ENCODE measurements around the gene RMC1.
A peak's percentile ranks its signal among the peaks of the same experiment; 100 is the strongest.

Gene RMC1

GRCh38 chr18:23503038-23503962, at the start of gene RMC1:
Gene RMC1, plus strand, starts transcription at chr18:23503511. Its CDS starts 108 bp downstream, at chr18:23503619.
- no peaks in the 10 kb centered on the region for H3K9me3 ChIP-seq (ENCODE audit: control insufficient read depth, insufficient read depth, low read length)
- H3K27me3 ChIP-seq (ENCODE audit: control insufficient read depth, insufficient read depth, low read length) = no peaks in the 10 kb centered on the region
- 0 out of 2 replicates have a peak, but pooled peaks cover 3% of the 10 kb centered on the region for H3K36me3 ChIP-seq (ENCODE audit: control insufficient read depth, insufficient read depth, low read length)
- WGBS (ENCODE audit: insufficient coverage, insufficient read length) = no CpG with 5 or more reads among the region's 110 CpGs
- no peaks in the 10 kb centered on the region; the same call in 1 of the 2 replicates for H3K4me1 ChIP-seq (ENCODE audit: control insufficient read depth, insufficient read depth, low read length)
- no peak within 1 kb of the TSS for H3K27ac ChIP-seq (ENCODE audit: low read length)
- DNase-seq (ENCODE audit: low read depth, low spot score) = peak; percentile 71
- peak within 1 kb of the TSS; percentile 91; the same call in 1 of the 2 replicates for H3K4me3 ChIP-seq (ENCODE audit: low read length)

GRCh38 chr18:23453680-23454058, 49.6 kb upstream of the RMC1 start:
- Histone ChIP-seq H3K9me3 (ENCODE audit: control insufficient read depth, insufficient read depth, low read length) (no peaks in the 10 kb centered on the region), H3K27ac (ENCODE audit: low read length) (no peak overlapping the region), H3K4me1 (ENCODE audit: control insufficient read depth, insufficient read depth, low read length) (no peaks in the 10 kb centered on the region), H3K27me3 (ENCODE audit: control insufficient read depth, insufficient read depth, low read length) (no peaks in the 10 kb centered on the region), H3K36me3 (ENCODE audit: control insufficient read depth, insufficient read depth, low read length) (no peaks in the 10 kb centered on the region), H3K4me3 (ENCODE audit: low read length) (peak overlapping the region; percentile 98)
- DNase-seq (ENCODE audit: low read depth, low spot score) = no peak
- no CpG with 5 or more reads among the region's 11 CpGs for WGBS (ENCODE audit: insufficient coverage, insufficient read length)

GRCh38 chr18:23456835-23457234, 46.5 kb upstream of the RMC1 start:
- Histone ChIP-seq H3K9me3 (ENCODE audit: control insufficient read depth, insufficient read depth, low read length) (no peaks in the 10 kb centered on the region), H3K4me3 (ENCODE audit: low read length) (no peak overlapping the region), H3K27ac (ENCODE audit: low read length) (no peak overlapping the region), H3K4me1 (ENCODE audit: control insufficient read depth, insufficient read depth, low read length) (no peaks in the 10 kb centered on the region), H3K27me3 (ENCODE audit: control insufficient read depth, insufficient read depth, low read length) (no peaks in the 10 kb centered on the region), H3K36me3 (ENCODE audit: control insufficient read depth, insufficient read depth, low read length) (no peaks in the 10 kb centered on the region)
- DNase-seq (ENCODE audit: low read depth, low spot score) = no peak
- no CpG with 5 or more reads among the region's 2 CpGs for WGBS (ENCODE audit: insufficient coverage, insufficient read length)

GRCh38 chr18:23458830-23459529, 44.3 kb upstream of the RMC1 start:
- H3K4me3 ChIP-seq (ENCODE audit: low read length) = no peak overlapping the region
- no peaks in the 10 kb centered on the region for H3K4me1 ChIP-seq (ENCODE audit: control insufficient read depth, insufficient read depth, low read length)
- no peaks in the 10 kb centered on the region; the same call in 1 of the 2 replicates for H3K36me3 ChIP-seq (ENCODE audit: control insufficient read depth, insufficient read depth, low read length)
- no peaks in the 10 kb centered on the region for H3K27me3 ChIP-seq (ENCODE audit: control insufficient read depth, insufficient read depth, low read length)
- no peaks in the 10 kb centered on the region for H3K9me3 ChIP-seq (ENCODE audit: control insufficient read depth, insufficient read depth, low read length)
- DNase-seq (ENCODE audit: low read depth, low spot score) = no peak
- WGBS (ENCODE audit: insufficient coverage, insufficient read length) = no CpG with 5 or more reads among the region's 3 CpGs
- no peak overlapping the region for H3K27ac ChIP-seq (ENCODE audit: low read length)

GRCh38 chr18:23459530-23459921, 43.8 kb upstream of the RMC1 start:
- Histone ChIP-seq H3K36me3 (ENCODE audit: control insufficient read depth, insufficient read depth, low read length) (no peaks in the 10 kb centered on the region; the same call in 1 of the 2 replicates), H3K4me1 (ENCODE audit: control insufficient read depth, insufficient read depth, low read length) (no peaks in the 10 kb centered on the region), H3K27me3 (ENCODE audit: control insufficient read depth, insufficient read depth, low read length) (no peaks in the 10 kb centered on the region), H3K4me3 (ENCODE audit: low read length) (no peak overlapping the region), H3K9me3 (ENCODE audit: control insufficient read depth, insufficient read depth, low read length) (no peaks in the 10 kb centered on the region), H3K27ac (ENCODE audit: low read length) (no peak overlapping the region)
- no CpG with 5 or more reads among the region's 7 CpGs for WGBS (ENCODE audit: insufficient coverage, insufficient read length)
- no peak for DNase-seq (ENCODE audit: low read depth, low spot score)

GRCh38 chr18:23460285-23461273, 42.7 kb upstream of the RMC1 start:
- H3K27me3 ChIP-seq (ENCODE audit: control insufficient read depth, insufficient read depth, low read length) = no peaks in the 10 kb centered on the region
- no peaks in the 10 kb centered on the region for H3K9me3 ChIP-seq (ENCODE audit: control insufficient read depth, insufficient read depth, low read length)
- no peak for DNase-seq (ENCODE audit: low read depth, low spot score)
- no peak overlapping the region for H3K4me3 ChIP-seq (ENCODE audit: low read length)
- no peak overlapping the region for H3K27ac ChIP-seq (ENCODE audit: low read length)
- WGBS (ENCODE audit: insufficient coverage, insufficient read length) = no CpG with 5 or more reads among the region's 2 CpGs
- H3K4me1 ChIP-seq (ENCODE audit: control insufficient read depth, insufficient read depth, low read length) = no peaks in the 10 kb centered on the region
- no peaks in the 10 kb centered on the region; the same call in 1 of the 2 replicates for H3K36me3 ChIP-seq (ENCODE audit: control insufficient read depth, insufficient read depth, low read length)

GRCh38 chr18:23462876-23463275, 40.4 kb upstream of the RMC1 start:
- Histone ChIP-seq H3K36me3 (ENCODE audit: control insufficient read depth, insufficient read depth, low read length) (no peaks in the 10 kb centered on the region; the same call in 1 of the 2 replicates), H3K27ac (ENCODE audit: low read length) (no peak overlapping the region), H3K9me3 (ENCODE audit: control insufficient read depth, insufficient read depth, low read length) (no peaks in the 10 kb centered on the region), H3K4me3 (ENCODE audit: low read length) (no peak overlapping the region), H3K27me3 (ENCODE audit: control insufficient read depth, insufficient read depth, low read length) (no peaks in the 10 kb centered on the region), H3K4me1 (ENCODE audit: control insufficient read depth, insufficient read depth, low read length) (no peaks in the 10 kb centered on the region)
- WGBS (ENCODE audit: insufficient coverage, insufficient read length) = no CpG with 5 or more reads among the region's 2 CpGs
- DNase-seq (ENCODE audit: low read depth, low spot score) = no peak

GRCh38 chr18:23468753-23469459, 34.4 kb upstream of the RMC1 start:
- H3K4me1 ChIP-seq (ENCODE audit: control insufficient read depth, insufficient read depth, low read length) = no peaks in the 10 kb centered on the region
- DNase-seq (ENCODE audit: low read depth, low spot score) = no peak
- no peaks in the 10 kb centered on the region for H3K27me3 ChIP-seq (ENCODE audit: control insufficient read depth, insufficient read depth, low read length)
- WGBS (ENCODE audit: insufficient coverage, insufficient read length) = no CpG with 5 or more reads among the region's 3 CpGs
- no peaks in the 10 kb centered on the region; the same call in 1 of the 2 replicates for H3K36me3 ChIP-seq (ENCODE audit: control insufficient read depth, insufficient read depth, low read length)
- H3K4me3 ChIP-seq (ENCODE audit: low read length) = no peak overlapping the region
- no peaks in the 10 kb centered on the region for H3K9me3 ChIP-seq (ENCODE audit: control insufficient read depth, insufficient read depth, low read length)
- no peak overlapping the region for H3K27ac ChIP-seq (ENCODE audit: low read length)

GRCh38 chr18:23470620-23471387, 32.5 kb upstream of the RMC1 start:
- no peaks in the 10 kb centered on the region for H3K27me3 ChIP-seq (ENCODE audit: control insufficient read depth, insufficient read depth, low read length)
- no peak overlapping the region for H3K4me3 ChIP-seq (ENCODE audit: low read length)
- no peaks in the 10 kb centered on the region for H3K36me3 ChIP-seq (ENCODE audit: control insufficient read depth, insufficient read depth, low read length)
- no CpG with 5 or more reads among the region's 2 CpGs for WGBS (ENCODE audit: insufficient coverage, insufficient read length)
- no peaks in the 10 kb centered on the region for H3K9me3 ChIP-seq (ENCODE audit: control insufficient read depth, insufficient read depth, low read length)
- no peaks in the 10 kb centered on the region for H3K4me1 ChIP-seq (ENCODE audit: control insufficient read depth, insufficient read depth, low read length)
- H3K27ac ChIP-seq (ENCODE audit: low read length) = no peak overlapping the region
- DNase-seq (ENCODE audit: low read depth, low spot score) = no peak

Measured in iPS DF 6.9 (cell line).